ENCODE data around the gene TTC6.

The TTC6 gene

DNA sequence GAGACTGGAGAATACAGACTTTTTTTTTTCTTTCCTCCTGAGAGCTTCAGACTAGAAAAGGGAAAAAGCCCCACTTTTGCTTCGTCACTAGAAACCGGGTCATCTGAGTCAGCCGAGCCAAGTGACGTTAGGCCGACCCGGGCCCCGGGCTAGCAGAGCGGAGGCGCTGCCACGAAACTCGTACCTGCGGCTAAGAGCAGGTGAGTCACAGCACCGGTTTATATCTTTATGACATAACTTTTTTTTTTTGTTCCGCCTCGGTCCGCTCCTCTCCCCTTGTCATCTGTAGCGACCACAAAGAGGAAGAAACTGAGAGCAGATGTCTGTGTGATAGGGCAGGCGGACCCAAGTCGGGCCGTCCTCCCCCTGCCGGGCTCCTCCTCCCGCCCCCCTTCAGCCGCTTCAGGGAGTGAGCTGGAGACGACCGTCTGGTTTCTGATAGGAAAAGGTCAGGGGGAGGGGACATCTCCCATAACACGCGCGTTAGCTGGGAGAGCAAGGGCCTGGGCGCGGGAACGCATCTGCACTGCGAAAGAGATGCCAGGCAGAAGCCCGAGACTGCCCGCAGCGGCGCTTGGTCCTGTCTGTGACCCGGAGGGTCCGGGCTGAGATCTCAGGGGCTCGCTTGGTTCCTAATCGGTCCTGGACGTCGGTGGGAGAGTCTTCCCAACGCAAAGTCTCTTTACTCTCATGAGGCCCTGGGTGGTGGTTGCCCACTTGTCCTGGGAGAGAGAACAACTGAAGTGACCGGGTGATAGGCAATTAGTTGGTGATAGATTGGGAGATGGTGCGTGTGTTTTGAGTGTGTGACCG lies 586 bp downstream of the TTC6 start:
- in situ Hi-C loops (cut with HindIII; ENCODE audit: low sequenced_read_pairs), result no loop called here

DNA sequence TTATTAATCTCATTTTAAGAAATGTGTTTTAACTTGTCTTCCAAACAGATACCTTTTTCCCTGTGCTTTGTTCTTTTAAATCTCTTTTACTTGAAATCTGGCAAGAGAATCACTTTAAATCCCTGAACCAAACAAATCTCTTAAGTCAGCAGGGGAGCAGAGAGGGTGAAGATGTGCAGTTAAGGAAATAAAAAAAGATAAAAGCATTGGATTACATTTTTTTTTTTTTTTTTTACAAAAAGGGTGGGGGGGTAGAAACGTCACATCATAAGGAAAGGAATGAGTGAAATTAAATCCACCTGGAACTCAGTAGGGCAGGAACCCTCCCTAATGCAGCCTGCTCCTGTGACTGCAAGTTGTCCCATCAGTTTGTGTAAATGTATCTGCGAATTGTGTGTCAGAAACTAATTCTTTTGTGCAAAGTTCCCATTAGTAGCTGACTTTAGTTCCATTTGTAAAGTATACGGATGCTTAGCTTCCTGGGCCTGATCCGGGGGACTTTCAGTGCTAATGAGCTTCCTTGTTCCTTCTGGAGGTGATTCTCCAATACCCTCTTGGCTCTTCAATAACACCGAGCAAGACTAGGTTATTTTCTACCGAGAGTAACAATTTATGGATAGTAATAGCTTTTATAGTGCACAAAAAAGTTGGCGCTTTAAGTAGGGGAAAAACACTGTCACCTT lies 1.5 kb downstream of the TTC6 start:
- in situ Hi-C loops (cut with HindIII; ENCODE audit: low sequenced_read_pairs), result no loop called here

DNA sequence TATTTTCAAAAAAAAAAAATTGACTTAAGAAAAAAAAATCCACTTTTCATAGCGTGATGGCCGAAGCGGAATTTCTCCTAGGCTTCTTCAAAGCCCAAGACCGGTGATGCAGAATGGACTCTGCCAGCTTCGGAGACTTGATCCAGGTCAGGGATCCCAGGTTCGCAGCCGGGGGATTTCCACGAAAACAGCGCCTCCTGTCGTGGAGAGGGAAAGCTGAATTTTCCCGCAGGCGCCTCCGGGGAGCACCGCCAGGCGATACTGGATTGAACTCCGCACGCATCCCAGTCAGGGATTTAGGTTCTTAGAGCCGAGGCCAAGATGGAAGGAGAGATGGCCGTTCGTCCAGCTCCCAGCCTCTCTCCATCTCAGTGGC lies 2.1 kb downstream of the TTC6 start:
- in situ Hi-C loops (cut with HindIII; ENCODE audit: low sequenced_read_pairs), result no loop called here

DNA sequence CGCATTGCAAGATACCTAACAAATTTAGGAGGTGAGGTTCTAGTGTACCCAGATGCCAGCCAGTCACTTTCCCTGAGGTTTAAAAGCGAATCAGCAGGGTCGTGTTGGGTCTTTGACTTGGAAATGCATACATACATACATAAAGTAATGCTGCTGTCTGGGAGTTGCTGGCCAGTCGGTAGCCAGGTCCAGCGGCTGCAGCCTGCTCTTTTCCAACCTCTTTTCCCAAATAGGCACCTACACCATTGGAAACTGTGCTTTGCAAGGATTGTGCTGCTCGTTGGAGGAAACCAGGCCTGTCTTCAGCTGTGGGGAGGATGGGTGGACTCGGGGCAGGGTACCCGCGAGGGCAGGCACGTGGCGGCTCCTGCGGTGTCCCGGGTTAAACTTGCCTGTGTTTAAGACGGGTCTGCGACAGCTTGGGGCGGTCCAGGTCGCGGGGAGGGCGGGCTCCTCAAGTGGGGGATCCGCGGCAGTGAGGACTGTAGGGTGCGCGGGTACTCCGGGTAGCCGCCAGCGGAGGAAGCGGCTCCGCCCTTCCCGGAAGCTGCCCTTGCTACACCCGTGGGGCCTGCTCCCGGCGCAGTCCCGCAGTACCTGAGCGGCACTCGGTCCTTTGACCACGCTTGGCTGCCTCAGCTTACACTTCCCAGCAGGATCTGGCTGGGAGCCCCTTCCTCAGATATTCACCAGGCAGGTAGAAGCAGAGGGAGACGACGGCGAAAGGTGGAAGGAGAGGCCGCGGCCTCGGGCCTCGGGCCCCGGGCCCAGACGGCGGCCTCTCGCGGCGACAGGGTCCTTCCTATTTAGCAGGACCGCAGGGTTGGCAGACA lies 2.7 kb downstream of the TTC6 start:
- in situ Hi-C loops (cut with HindIII; ENCODE audit: low sequenced_read_pairs), result no loop called here

DNA sequence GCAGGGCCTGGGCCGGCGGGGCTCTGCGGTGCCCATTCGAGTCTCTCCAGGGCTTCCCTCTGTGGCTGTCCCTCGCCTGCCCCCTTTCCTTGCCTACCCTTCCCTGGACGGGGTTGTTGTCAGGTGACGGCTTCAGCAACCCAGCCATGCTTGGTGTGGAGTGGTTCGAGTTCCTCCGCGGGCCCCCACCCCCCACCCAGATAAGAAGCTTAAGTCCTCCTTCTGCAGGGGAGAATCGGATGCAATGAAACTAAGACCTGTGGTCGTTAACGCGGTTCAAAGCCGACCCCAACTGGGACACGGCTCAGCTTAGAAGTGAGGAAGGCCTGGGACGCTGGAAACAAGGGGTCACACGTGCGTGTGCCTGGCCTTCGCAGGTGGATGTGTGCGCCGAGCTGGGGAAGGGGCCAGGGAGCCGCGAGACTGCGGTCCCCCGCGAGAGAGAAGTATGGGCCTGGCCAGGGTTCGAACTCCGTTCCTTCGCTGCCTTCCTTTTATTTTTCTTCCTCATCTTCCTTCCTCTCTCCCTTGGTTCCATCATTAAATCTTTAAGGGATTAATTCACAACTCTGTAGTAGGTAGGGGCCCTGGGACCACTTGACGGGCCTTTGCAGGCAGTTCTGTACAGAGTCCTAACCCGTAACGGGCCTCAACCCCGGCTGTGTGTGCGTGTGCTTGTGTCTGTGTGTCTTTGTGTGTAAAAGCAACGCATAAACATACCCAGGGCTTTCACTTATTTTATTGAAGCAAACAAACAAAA lies 3.5 kb downstream of the TTC6 start:
- in situ Hi-C loops (cut with HindIII; ENCODE audit: low sequenced_read_pairs), result no loop called here

DNA sequence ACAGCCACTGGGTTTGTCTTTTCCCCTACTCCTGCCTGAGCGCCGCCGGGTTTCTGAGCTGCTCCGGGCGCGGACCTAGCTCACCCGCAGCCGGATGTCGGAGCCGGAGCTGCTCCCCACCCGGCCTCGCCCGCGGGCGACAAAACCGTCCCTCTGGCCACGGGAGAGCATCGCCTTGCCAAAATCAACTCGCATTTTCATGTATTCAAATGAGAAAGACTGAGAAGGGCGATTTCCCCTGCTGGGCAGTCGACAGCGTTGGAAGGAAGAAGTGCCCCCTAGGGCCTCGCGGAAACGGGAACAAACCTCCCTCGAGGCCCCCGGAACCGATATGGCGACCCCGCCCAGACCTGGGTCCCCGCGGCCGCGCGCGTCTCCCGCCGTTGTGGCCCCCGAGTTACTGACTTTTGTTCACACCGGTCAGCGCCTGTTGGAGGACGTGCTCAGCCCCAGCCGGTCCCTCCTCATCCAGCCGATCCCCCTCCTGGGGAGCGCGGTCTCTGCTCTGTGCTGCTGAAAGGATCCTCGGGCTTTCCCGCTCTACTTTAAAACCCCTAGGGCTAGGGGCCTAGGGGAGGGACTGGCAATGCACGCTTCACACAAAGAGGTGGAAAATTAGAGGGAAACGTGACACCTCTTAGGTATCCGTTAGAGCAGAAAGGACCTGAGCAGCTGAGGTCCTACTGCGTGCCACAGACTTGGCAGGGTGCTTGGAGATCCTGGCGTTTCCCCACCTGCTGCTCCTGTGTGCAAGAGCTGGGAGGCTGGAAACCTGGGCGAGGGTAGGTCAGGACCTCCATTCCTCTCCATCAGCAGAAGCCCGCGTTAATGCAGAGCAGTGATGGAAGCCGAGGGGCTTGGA lies 4.3 kb downstream of the TTC6 start:
- in situ Hi-C loops (cut with HindIII; ENCODE audit: low sequenced_read_pairs), result no loop called here

DNA sequence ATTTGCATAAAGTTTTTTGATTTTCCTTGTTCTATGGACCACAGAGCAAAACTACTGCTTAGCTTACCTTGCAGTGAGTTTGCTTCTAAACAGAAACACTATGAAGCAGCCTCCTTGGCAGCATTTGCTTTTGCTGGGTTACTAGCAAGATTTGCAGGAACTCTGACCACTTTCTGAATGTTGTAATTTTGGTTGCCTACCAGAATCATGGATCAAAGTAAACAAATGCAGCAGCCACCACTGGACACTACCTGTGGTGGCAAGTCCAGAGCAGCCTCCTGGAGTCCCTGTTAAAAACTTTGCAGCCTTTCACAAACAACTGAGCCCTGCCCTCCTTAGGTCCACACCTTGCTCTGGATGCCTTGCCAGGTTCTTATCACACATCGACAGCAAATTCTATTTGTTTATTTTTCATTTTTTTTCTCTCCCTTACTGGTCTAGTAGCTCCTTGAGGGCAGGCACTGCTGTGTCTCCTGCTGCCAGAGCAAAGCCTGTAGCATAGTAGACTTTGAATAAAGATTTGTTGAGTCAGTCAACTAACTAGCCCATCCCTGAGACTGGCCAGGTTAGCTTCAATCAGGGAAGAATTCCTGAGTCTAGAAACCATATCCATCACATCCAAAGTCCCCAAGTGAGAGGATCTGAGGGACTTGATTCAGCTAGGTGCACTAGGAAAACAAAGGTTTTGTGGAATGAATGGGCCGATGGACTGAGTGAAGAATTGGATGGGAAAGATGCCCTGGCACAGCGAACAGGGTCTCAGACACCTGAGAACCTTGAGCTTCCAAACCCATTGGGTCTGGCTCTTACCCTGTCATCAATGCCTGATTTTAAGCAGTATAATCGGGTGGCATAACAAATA lies 5.7 kb downstream of the TTC6 start:
- in situ Hi-C loops (cut with HindIII; ENCODE audit: low sequenced_read_pairs), result no loop called here

DNA sequence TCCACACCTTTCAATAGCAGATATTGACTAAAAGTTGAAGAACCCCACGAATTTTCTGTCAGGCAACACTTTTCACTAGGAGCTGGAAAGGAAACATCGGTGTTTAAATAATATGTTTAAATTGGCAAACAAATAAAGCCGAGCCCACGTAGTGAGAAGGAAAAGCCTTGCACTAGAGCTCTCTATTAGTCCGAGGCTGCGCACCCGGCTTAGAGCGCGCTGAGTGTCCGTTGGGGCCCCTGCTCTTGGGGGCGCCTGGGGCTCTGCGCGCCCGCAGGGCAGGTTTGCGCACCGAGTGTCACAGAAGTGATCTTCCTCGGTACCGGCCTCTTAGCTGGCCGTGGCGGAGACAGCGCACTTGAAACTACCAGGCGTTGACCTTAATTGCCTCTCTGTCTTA lies 6.4 kb downstream of the TTC6 start:
- in situ Hi-C loops (cut with HindIII; ENCODE audit: low sequenced_read_pairs), result no loop called here

DNA sequence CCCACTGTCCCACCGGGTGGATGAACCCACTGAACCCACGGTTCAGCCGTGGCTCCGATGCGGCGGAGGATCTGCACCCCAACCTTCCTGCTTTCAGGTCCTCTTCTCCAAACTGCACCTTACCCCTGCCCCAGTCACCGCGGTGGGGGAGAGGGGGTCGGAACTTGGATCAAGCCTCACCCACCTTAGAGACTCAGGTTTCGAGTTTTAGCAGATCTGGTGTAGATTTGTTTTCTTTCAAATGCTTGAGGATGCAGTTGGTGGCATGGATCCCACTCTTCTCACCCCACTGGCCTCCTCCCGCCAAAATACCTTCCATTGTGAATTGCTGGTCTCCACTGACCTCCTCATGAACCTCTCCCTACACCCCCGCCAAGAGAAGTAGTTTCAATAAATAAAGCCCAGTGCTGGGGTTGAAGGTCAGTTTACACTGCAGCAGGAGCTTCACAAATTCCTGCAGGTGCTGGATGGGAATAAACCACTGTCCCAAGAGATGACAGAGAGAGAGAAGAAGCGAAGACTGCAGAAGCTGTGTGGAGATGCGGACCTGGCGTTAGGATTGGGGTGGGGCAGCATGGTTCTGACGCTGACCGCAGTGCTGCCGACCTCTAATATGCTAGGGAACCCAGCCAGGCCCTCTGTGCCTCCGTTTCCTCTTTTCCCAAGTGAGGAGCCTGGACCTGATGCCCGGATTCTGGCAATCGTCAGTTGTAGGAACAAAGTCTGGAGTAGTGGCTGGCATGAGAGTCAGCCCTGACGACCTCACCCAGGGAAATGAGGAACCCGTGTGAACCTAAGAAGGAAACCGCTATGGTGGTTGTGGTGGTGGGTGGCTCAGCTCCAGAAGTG lies 7.4 kb downstream of the TTC6 start:
- in situ Hi-C loops (cut with HindIII; ENCODE audit: low sequenced_read_pairs), result no loop called here

DNA sequence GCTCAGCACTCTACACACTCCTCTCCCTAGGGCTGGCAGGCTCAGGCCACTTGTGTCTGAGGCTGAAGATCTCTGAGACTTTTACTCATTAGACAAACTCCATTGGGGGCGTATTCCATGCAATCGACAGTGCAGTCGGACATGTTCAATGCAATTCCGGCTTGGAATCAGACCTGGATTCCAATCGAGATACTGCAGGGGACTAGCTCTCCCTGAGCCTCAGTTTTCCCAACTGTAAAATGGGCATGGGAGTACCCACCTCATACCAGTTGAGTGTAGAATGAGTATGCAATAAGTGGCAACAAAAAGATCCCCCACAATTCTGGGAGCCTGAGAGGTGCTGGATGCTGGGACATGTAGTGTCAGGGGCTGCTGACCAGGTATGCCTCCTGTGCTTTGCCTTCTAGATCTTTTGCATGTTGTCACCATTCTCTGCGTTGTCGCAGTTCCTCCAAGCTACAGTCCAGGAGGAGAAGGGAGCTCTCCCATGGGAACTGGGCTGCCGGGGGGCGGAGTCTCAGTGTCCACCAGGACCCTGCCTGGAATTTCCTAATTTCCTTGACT lies 8.3 kb downstream of the TTC6 start:
- in situ Hi-C loops (cut with HindIII; ENCODE audit: low sequenced_read_pairs), result no loop called here

DNA sequence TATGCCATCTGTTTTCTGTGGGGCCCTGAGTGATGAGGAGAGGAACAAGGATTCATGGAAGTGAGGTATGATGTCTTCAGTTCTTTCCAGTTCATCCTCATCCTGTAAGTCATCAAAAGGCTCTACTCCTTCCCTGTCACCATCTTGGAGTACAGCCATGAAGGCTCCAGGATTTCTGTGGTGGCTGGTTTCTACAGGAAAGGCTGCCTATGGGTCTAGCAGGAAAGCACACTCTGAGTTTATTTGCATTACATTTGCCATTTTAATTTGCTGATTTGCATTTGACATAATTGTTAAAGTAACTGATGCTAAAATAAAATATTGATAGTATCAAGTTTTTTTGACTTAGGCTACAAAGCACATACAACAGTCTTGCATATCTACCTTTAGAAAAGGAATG lies 11.2 kb downstream of the TTC6 start:
- in situ Hi-C loops (cut with HindIII; ENCODE audit: low sequenced_read_pairs), result no loop called here

DNA sequence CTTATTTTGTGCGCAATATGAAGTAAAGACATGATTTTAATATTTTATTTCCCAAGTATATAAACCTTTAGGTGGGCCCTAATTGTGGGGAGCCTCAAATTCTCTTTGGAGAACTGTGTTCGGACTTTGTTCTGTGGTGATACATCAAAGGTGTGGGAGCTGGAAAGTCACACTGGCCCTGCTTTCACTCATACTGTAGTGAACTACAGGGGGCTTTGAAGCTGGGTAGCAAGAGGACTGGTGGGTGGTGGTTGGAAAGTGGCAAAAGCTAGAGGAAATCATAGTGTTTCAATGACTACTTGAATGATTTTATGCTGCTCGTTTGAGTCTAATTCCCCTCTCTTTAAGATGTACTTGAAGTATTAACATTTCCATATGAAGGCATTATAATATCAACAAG lies 13.2 kb downstream of the TTC6 start:
- in situ Hi-C loops (cut with HindIII; ENCODE audit: low sequenced_read_pairs), result no loop called here

DNA sequence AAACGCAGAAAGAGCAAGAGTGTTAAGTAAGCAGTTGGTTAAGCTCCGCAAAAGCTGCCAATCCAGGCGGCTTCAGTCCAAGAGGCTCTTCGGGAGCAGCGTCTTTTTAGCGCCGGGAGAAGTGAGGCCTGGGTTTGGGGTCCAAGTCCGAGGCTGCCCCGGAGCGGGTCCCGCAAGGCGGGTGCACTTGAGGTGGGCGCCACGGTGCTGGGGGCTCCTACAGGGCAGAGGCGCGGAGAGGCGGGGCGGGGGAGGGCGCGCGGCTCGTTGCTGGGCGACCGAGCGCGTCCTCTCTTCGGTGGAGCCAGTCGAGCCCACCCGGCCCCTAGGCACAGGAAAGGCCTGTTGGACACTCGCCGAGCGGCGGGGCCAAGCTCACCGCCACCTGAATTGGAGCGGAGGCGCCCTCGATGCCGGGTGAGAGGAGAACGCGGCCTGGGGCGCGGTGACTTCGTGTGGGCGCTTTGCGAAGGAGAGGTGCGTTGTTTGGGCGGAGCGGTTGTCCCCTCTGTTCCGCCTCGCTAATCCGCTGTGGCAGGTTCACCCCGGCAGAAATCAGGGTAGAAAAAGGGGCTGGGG lies 15.6 kb downstream of the TTC6 start:
- in situ Hi-C loops (cut with HindIII; ENCODE audit: low sequenced_read_pairs), result no loop called here

DNA sequence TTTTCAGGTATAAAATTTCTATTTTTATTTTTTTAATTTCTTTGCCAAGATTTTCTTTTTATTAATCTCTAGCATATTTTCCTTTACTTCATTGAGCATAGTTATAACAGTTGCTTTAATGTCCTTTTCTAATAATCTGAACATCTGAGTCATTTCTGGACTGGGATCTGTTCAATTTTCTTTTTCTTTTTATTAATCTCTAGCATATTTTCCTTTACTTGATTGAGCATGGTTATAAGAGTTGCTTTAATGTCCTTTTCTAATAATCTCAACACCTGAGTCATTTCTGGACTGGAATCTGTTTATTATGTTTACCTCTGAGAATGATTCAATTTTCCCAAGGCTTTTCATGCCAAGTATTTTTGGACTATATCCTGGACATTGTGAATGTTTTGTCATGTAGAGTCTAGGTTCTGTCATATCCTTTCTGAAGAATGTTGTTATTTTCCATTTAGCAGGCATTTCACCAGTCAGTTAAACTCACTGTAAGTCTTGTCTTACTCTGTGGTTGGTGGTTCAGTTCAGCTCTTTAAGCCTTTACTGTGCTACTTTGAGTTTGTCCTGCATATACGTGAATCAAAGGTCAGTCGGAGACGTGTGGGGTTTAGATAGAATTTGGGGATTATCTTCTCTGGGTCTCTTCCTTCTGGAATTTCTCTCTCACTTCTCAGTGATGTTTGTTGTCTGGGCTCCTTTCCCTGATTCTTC lies 20.3 kb downstream of the TTC6 start:
- in situ Hi-C loops (cut with HindIII; ENCODE audit: low sequenced_read_pairs), result no loop called here

DNA sequence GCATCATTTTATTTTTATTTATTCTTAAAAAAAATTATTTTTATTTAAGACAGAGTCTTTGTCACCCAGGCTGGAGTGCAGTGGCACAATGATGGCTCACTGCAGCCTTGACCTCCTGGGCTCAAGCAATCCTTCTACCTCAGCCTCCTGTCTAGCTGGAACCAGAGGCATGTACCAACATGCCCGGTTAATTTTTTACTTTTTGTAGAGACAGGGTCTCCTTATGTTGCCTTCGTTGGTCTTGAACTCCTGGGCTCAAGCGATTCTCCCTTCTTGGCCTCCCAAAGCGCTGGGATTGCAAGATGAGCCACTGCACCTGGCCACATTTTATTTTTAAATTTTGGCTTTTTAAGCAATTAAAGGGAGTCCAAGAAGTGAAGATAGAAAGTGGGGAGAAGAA lies 21.4 kb downstream of the TTC6 start:
- in situ Hi-C loops (cut with HindIII; ENCODE audit: low sequenced_read_pairs), result no loop called here

DNA sequence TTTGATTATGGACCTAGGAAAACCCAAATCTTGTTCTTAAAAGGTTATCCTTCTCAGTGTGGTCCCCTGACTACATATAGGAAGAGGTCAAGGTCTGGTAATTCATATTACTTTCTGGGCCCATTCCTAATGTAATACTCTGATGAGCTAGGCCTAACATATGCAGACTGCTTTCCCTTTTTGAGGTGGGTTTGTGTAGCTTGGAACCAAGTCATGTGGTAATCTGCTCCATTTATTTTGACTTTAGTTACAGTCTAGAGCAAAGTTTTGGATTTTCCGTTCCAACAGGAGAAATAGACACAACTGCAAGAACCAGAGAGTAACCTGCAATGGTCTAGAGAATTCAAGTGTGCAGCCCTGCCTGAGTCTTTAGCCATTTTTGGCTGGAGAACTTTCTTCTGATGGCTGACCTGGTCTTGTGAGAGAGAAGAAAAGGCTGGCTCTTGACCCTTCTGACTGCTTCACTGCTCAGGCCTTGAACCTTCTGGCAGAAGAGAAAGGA lies 22.5 kb downstream of the TTC6 start:
- in situ Hi-C loops (cut with HindIII; ENCODE audit: low sequenced_read_pairs), result no loop called here

Data from DLD1 (cell line).